Fibroblast of lung (primary cell): ENCODE data around the gene ITGAL.
"Not testable (repeated sequence)": the region's sequence is repeated elsewhere in the genome, so short reads cannot be mapped to it uniquely, and the experiment has no call there.

Experiments used
- EZH2 ChIP-seq: IDR thresholded peaks from 2 replicates; pipeline ENCODE4 v1.5.1; 2012; ENCODE audit warnings: low read length, control low read depth, mild to moderate bottlenecking; ENCODE audit errors: missing control alignments
- TF ChIP-seq, protein P1 (sequence below), 2 donors: IDR thresholded peaks in 1 of 2; conservative IDR thresholded peaks in 1 of 2; 1 replicate in 1 of 2; 2 replicates in 1 of 2; pipeline ENCODE4 v1.5.1; 2011 to 2012; ENCODE audit warnings: low read length in 2 of 2, control low read depth in 1 of 2, inconsistent platforms in 1 of 2, low read depth in 1 of 2, mild to moderate bottlenecking in 1 of 2

DNA sequence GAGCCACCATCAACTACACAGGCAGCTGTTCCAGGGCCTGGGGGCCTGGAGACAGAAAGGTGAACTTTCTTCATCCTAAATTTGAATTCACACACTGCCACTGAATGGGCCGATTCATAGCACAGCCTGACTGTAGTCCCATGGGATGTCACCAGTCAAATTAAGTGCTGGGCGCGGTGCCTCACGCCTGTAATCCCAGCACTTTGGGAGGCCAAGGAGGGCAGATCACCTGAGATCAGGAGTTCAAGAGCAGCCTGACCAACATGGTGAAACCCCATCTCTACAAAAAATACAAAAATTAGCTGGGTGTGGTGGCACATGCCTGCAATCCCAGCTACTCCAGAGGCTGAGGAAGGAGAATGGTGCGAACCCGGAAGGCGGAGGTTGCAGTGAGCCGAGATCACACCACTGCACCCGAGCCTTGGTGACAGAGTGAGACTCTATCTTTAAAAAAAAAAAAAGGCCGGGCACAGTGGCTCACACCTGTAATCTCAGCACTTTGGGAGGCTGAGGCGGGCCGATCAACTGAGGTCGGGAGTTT lies 67.5 kb downstream of the ITGAL start:
- TF ChIP-seq, protein P1, sequence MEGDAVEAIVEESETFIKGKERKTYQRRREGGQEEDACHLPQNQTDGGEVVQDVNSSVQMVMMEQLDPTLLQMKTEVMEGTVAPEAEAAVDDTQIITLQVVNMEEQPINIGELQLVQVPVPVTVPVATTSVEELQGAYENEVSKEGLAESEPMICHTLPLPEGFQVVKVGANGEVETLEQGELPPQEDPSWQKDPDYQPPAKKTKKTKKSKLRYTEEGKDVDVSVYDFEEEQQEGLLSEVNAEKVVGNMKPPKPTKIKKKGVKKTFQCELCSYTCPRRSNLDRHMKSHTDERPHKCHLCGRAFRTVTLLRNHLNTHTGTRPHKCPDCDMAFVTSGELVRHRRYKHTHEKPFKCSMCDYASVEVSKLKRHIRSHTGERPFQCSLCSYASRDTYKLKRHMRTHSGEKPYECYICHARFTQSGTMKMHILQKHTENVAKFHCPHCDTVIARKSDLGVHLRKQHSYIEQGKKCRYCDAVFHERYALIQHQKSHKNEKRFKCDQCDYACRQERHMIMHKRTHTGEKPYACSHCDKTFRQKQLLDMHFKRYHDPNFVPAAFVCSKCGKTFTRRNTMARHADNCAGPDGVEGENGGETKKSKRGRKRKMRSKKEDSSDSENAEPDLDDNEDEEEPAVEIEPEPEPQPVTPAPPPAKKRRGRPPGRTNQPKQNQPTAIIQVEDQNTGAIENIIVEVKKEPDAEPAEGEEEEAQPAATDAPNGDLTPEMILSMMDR (conservative IDR thresholded peaks at IDR 0.05 in 1 of 2, IDR thresholded peaks at IDR 0.05 in 1 of 2; ENCODE audit: low read depth in 1 of 2, low read length in 2 of 2) = not testable (repeated sequence)
- not testable (repeated sequence) for TF ChIP-seq EZH2
